ENCODE data around the gene RFX7.

The RFX7 gene

DNA sequence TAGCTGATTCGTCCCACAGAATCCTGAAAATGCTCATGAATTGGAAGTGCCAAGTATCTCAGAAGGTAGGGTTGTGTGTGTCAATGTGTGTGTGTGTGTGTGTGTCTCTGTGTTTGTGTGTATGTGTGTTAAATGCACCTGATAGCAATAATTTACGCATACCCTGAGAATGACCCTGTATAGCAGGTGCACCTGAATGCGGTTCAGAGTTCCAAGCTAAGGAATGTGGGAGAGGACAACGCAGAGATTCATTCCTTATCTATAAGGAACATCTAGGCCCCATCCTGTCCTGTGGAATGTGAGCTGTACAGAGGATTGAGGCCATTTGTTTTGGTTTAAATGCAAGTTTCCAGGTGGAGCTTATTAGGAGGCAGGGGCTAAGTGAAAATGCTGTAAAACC, 201.2 kb downstream of the RFX7 start:
- DNase-seq: no peak

DNA sequence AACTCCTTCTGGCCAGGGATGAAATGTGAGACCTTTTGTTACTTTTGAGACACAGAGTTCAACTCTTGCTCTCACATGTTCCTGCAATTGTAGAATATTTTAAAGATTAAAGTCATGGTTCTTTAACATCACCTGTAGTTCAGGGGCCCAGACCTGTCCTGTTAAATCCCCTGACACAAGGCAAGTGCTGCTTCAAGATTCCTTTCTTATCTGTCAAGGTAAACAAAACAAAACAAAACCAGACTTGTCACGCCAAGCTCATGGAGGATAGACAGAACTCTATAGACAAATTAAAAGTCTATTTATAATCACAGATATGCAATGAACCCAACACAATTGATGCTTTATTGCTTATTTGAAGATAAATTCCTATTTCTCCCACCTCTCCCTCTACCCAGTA, 201.6 kb downstream of the RFX7 start:
- DNase-seq: no peak

DNA sequence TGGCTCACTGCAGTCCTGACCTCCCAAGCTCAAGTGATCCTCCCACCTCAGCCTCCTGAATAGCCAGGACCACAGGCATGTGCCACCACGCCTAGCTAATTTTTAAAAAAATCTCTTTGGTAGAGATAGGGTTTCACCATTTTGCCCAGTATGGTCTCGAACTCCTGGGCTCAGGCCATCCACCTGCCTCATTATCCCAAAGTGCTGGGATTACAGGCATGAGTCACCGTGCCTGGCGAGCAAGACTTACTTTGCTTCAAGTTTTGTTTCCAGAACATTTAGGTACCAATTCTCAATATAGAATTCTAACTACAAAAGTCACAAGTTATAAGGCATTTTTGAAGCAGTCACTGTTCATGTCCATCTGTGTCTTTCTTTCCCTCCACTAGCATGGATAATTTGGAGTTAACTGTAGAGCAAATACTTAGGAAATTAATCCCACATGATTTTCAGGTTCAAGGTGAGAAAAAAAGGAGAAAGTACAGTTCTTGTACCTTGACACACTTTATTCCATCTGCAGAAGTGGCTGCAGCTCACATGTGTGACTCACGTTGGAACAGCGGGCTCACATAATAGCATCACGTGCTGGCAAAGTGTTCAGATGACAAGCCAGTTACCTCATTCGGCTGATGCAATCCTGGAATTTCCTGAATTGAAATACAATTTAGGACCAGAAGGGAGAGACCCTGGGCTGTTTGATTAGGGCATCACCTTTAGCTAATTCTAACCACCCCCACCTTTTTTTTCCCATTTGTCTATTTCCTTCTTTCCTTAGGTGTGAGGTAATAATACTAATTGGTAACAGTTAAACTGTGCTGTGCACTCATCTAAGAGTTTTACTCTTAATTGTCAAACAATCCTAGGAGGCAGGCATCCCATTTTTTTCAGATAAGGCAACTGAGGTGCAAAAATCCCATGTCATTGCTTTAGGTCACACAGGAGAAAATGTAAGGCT, 203.3 kb downstream of the RFX7 start:
- no peak for DNase-seq

DNA sequence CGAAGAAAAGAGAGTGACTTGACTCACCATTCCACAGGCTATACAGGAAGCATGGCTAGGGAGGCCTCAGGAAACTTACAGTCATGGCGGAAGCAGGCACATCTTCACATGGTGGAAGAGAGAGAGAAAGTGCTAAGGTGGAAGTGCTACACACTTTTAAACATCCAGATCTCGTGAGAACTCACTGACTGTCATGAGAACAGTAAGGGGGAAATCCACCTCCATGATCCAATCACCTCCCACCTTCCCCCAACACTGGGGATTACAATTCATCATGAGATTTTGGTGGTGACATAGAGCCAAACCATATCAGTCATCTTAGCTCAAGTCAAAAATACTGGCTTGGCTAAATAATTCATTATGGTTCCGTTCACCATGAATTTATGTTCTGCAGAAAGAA, 205.0 kb downstream of the RFX7 start:
- no peak for DNase-seq

DNA sequence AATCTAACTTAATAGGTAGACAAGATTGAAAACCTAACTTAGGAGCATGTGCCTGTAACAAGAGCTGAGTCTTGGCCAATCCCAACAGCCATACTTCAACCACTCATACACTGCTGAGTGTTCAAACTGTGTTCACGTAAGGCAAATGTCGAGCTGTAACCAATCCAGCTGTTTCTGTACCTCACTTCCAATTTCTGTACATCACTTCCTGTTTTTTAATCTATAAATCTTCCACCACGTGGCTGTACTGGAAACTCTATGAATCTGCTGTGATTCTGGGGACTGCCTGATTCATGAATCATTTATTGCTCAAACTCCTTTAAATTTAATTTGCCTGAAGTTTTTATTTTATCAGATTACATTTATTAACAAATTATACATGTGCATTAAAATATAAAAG, 205.7 kb downstream of the RFX7 start:
- DNase-seq: peak; percentile 21

Measured in hematopoietic multipotent progenitor cell treated with erythropoietin and hydrocortisone succinate and interleukin-3 and kit ligand, for 6 days (in vitro differentiated cells).